SKM-1 (cell line): ENCODE results near the gene TMEM214.

Experiments
- DNase-seq: peaks from one replicate; lab custom pipeline; 2025; ENCODE audit not compliant: unreplicated experiment; lab: John Stamatoyannopoulos, UW

The TMEM214 gene

GRCh38 chr2:27032495-27033252, at the start of gene TMEM214:
Gene TMEM214 (plus strand): TSS chr2:27032965. CDS start chr2:27033016, 51 bp downstream.
- DNase-seq: peak; percentile 64

GRCh38 chr2:26983746-26984145, 49.0 kb upstream of the TMEM214 start:
- DNase-seq: no peak

- DNase-seq: no peak
These were observed 47.0 kb upstream of the TMEM214 start for GRCh38 chr2:26985807-26986206.

GRCh38 chr2:26986576-26986975, 46.2 kb upstream of the TMEM214 start:
- DNase-seq: no peak

GRCh38 chr2:26988058-26988860, 44.5 kb upstream of the TMEM214 start:
- DNase-seq: no peak

GRCh38 chr2:26989156-26989555, 43.6 kb upstream of the TMEM214 start:
- DNase-seq: no peak

GRCh38 chr2:26991717-26992116, 41.0 kb upstream of the TMEM214 start:
- no peak for DNase-seq

GRCh38 chr2:26993768-26994167, 39.0 kb upstream of the TMEM214 start:
- DNase-seq: no peak

GRCh38 chr2:26994983-26995382, 37.8 kb upstream of the TMEM214 start:
- DNase-seq: no peak

GRCh38 chr2:26997394-26997793, 35.4 kb upstream of the TMEM214 start:
- no peak for DNase-seq

GRCh38 chr2:26998323-26998722, 34.4 kb upstream of the TMEM214 start:
- no peak for DNase-seq

GRCh38 chr2:27000228-27000627, 32.5 kb upstream of the TMEM214 start:
- DNase-seq: no peak

GRCh38 chr2:27000995-27001394, 31.8 kb upstream of the TMEM214 start:
- DNase-seq: no peak

- DNase-seq: no peak
These were observed 30.8 kb upstream of the TMEM214 start for GRCh38 chr2:27001950-27002349.

- DNase-seq: no peak
These were observed 29.8 kb upstream of the TMEM214 start for GRCh38 chr2:27003007-27003406.

- DNase-seq: no peak
These were observed 28.9 kb upstream of the TMEM214 start for GRCh38 chr2:27003857-27004256.

GRCh38 chr2:27006602-27007415, 26.0 kb upstream of the TMEM214 start:
- no peak for DNase-seq

GRCh38 chr2:27007416-27008374, 25.1 kb upstream of the TMEM214 start:
- DNase-seq: no peak

- no peak for DNase-seq
These were observed 24.1 kb upstream of the TMEM214 start for GRCh38 chr2:27008678-27009077.

GRCh38 chr2:27009083-27009482, 23.7 kb upstream of the TMEM214 start:
- no peak for DNase-seq
